IMR-90 (cell line): ENCODE results near the gene ERCC3. TPM values are rescaled to one million over a fixed set of nuclear protein-coding genes. Genes with fewer than 3 reads are reported as not detected.

Experiments
- ATAC-seq: fragments of 200-7000 bp; cut with Tn5 transposase; 2 replicates; pipeline ENCODE4 v1.9.1; 2020; ENCODE audit warnings: low read depth, mild to moderate bottlenecking, moderate library complexity
- BruUV-seq: library from RNA; stranded (reverse); fragments of 400-500 nt; replicated peaks from 2 replicates; lab custom pipeline; 2021; lab: Mats Ljungman, UMichigan
- CTCF ChIA-PET: fragments of 300-600 bp; formaldehyde crosslinking; extraction: SDS; loops from one replicate; lab custom pipeline; 2021; ENCODE audit warnings: antibody characterized with exemption; lab: Yijun Ruan, JAX
- POLR2A ChIA-PET: fragments of 300-600 bp; sonication (Branson Sonifier 250); formaldehyde crosslinking; loops from one replicate; lab custom pipeline; 2022; ENCODE audit warnings: antibody characterized with exemption; ENCODE audit not compliant: unreplicated experiment; lab: Charles Lee
- DNase-seq: peaks from one replicate; pipeline ENCODE4 v3.0.0; 2013
- H2AFZ ChIP-seq: replicated peaks from 2 replicates; pipeline ENCODE3; 2013; ENCODE audit warnings: low read length, mild to moderate bottlenecking; ENCODE audit not compliant: poor library complexity
- H2AK5ac ChIP-seq: 2 replicates; pipeline ENCODE4 v1.6.1; 2013; ENCODE audit warnings: low read depth, low read length, inconsistent platforms
- H2AK9ac ChIP-seq: replicated peaks from 2 replicates; pipeline ENCODE3; 2013; ENCODE audit warnings: mild to moderate bottlenecking, low read depth, low read length, moderate library complexity; ENCODE audit not compliant: poor library complexity
- H2BK120ac ChIP-seq: 2 replicates; pipeline ENCODE4 v1.6.1; 2013; ENCODE audit warnings: low read depth, low read length, inconsistent platforms
- H2BK15ac ChIP-seq: 3 replicates; pipeline ENCODE4 v1.6.1; 2013; ENCODE audit warnings: low read depth, low read length, inconsistent platforms
- H2BK20ac ChIP-seq: 2 replicates; pipeline ENCODE4 v1.6.1; 2013; ENCODE audit warnings: low read depth, mild to moderate bottlenecking, inconsistent platforms, low read length, moderate library complexity
- H2BK5ac ChIP-seq: 2 replicates; pipeline ENCODE4 v1.6.1; 2013; ENCODE audit warnings: mild to moderate bottlenecking, low read depth, low read length, inconsistent platforms; ENCODE audit not compliant: poor library complexity, severe bottlenecking
- H3K14ac ChIP-seq: replicated peaks from 2 replicates; pipeline ENCODE4 v1.6.1; 2013; ENCODE audit warnings: low read depth, low read length, inconsistent platforms
- H3K18ac ChIP-seq: 2 replicates; pipeline ENCODE4 v1.6.1; 2013; ENCODE audit warnings: low read depth, low read length, control low read depth
- H3K23ac ChIP-seq: 2 replicates; pipeline ENCODE4 v1.6.1; 2013; ENCODE audit warnings: low read depth, low read length, inconsistent platforms
- H3K27ac ChIP-seq: 2 replicates; pipeline ENCODE4 v1.5.1; 2013; ENCODE audit warnings: mild to moderate bottlenecking, control low read depth, low read length; ENCODE audit not compliant: insufficient read depth
- H3K27me3 ChIP-seq: 2 replicates; pipeline ENCODE4 v1.6.1; 2013; ENCODE audit warnings: low read length; ENCODE audit not compliant: control insufficient read depth, insufficient read depth
- H3K36me3 ChIP-seq: 2 replicates; pipeline ENCODE4 v1.6.1; 2013; ENCODE audit warnings: low read length, mixed read lengths; ENCODE audit not compliant: control insufficient read depth, insufficient read depth
- H3K4ac ChIP-seq: 2 replicates; pipeline ENCODE4 v1.6.1; 2013; ENCODE audit warnings: low read depth, low read length, inconsistent platforms
- H3K4me1 ChIP-seq: 2 replicates; pipeline ENCODE4 v1.6.1; 2013; ENCODE audit warnings: low read length, mixed read lengths; ENCODE audit not compliant: control insufficient read depth, insufficient read depth
- H3K4me2 ChIP-seq: 2 replicates; pipeline ENCODE4 v1.6.1; 2013; ENCODE audit warnings: low read depth, mild to moderate bottlenecking, control low read depth, low read length, moderate library complexity
- H3K4me3 ChIP-seq: 2 replicates; pipeline ENCODE4 v1.5.1; 2013; ENCODE audit warnings: low read depth, mild to moderate bottlenecking, control low read depth, low read length, moderate library complexity; ENCODE audit not compliant: insufficient read depth
- H3K56ac ChIP-seq: 2 replicates; pipeline ENCODE4 v1.6.1; 2013; ENCODE audit warnings: low read length, inconsistent platforms; ENCODE audit not compliant: insufficient read depth; ENCODE audit errors: extremely low read depth
- H3K79me1 ChIP-seq, 2 experiments: 2 replicates each; pipeline ENCODE4 v1.6.1; 2013; ENCODE audit warnings: low read length in 2 of 2, inconsistent platforms in 1 of 2, low read depth in 1 of 2
- H3K9ac ChIP-seq: 2 replicates; pipeline ENCODE4 v1.6.1; 2013; ENCODE audit warnings: low read depth, low read length, control low read depth
- H3K9me1 ChIP-seq: 2 replicates; pipeline ENCODE4 v1.6.1; 2013; ENCODE audit warnings: low read length, inconsistent platforms; ENCODE audit not compliant: insufficient read depth
- H3K9me3 ChIP-seq: 2 replicates; pipeline ENCODE4 v1.6.1; 2013; ENCODE audit warnings: low read length; ENCODE audit not compliant: control insufficient read depth, insufficient read depth
- H4K20me1 ChIP-seq: 2 replicates; pipeline ENCODE4 v1.6.1; 2013; ENCODE audit warnings: low read length, inconsistent platforms; ENCODE audit not compliant: insufficient read depth
- H4K5ac ChIP-seq: 2 replicates; pipeline ENCODE4 v1.6.1; 2013; ENCODE audit warnings: mild to moderate bottlenecking, low read depth, low read length, control low read depth
- H4K8ac ChIP-seq, 2 experiments: 2 replicates each; pipeline ENCODE4 v1.6.1; 2013; ENCODE audit warnings: low read depth in 2 of 2, low read length in 2 of 2, control low read depth in 1 of 2, inconsistent platforms in 1 of 2
- H4K91ac ChIP-seq: 2 replicates; pipeline ENCODE4 v1.6.1; 2013; ENCODE audit warnings: low read depth, low read length, inconsistent platforms; ENCODE audit not compliant: insufficient read depth
- BHLHE40 ChIP-seq: fragments of 150-350 bp; IDR thresholded peaks from 2 replicates; pipeline ENCODE4 v1.6.1; 2016; ENCODE audit warnings: mild to moderate bottlenecking, low read depth, low read length
- CEBPB ChIP-seq: IDR thresholded peaks from 2 replicates; pipeline ENCODE4 v1.6.1; 2012; ENCODE audit warnings: low read depth, low read length, improper control_type of control experiment
- CHD1 ChIP-seq: IDR thresholded peaks from 2 replicates; pipeline ENCODE4 v1.6.1; 2012; ENCODE audit warnings: low read depth, low read length, improper control_type of control experiment
- ELK1 ChIP-seq: fragments of 150-350 bp; IDR thresholded peaks from 2 replicates; pipeline ENCODE4 v1.6.1; 2016; ENCODE audit warnings: low read depth, mild to moderate bottlenecking, low read length, moderate library complexity, borderline replicate concordance
- FOS ChIP-seq: fragments of 150-350 bp; IDR thresholded peaks from 2 replicates; pipeline ENCODE4 v1.6.1; 2016; ENCODE audit warnings: low read depth, low read length
- MXI1 ChIP-seq: IDR thresholded peaks from 2 replicates; pipeline ENCODE4 v1.6.1; 2012; ENCODE audit warnings: low read depth, mild to moderate bottlenecking, low read length, moderate library complexity, borderline replicate concordance
- NFE2L2 ChIP-seq: fragments of 150-350 bp; IDR thresholded peaks from 2 replicates; pipeline ENCODE4 v1.6.1; 2016; ENCODE audit warnings: low read depth, mild to moderate bottlenecking, low read length
- RAD21 ChIP-seq: IDR thresholded peaks from 2 replicates; pipeline ENCODE4 v1.6.1; 2012; ENCODE audit warnings: low read length, improper control_type of control experiment
- RCOR1 ChIP-seq: IDR thresholded peaks from 2 replicates; pipeline ENCODE4 v1.6.1; 2012; ENCODE audit warnings: mild to moderate bottlenecking, low read length, improper control_type of control experiment; ENCODE audit not compliant: insufficient replicate concordance
- USF2 ChIP-seq: fragments of 150-350 bp; IDR thresholded peaks from 2 replicates; pipeline ENCODE4 v1.6.1; 2017; ENCODE audit warnings: mild to moderate bottlenecking, antibody characterized with exemption, low read length, low read depth
- WGBS, 2 experiments: methylation state at CpG; one replicate each; pipeline versions ENCODE4 v1.1.5 to v1.1.7; 2013; ENCODE audit warnings: missing lambda C conversion rate in 2 of 2; ENCODE audit not compliant: insufficient read length in 1 of 2; ENCODE audit errors: extremely low coverage in 2 of 2; 5-methylcytosine and 5-hydroxymethylcytosine counted together
- dilution Hi-C: fragments of 300-500 bp; cut with HindIII; formaldehyde crosslinking; loops from one replicate; pipeline ENCODE4 v1.14.3; 2018; ENCODE audit warnings: low sequenced_read_pairs; ENCODE audit not compliant: unreplicated experiment
- in situ Hi-C: fragments of 300-500 bp; cut with MboI; formaldehyde crosslinking; loops from 3 replicates; pipeline ENCODE4 v1.14.3; 2019; ENCODE audit warnings: low sequenced_read_pairs, inconsistent platforms, mixed read lengths
- intact Hi-C: fragments of 100-400 bp; cut with micrococcal nuclease; formaldehyde crosslinking; loops from 2 replicates; pipeline ENCODE4 v1.10.0; 2022
- polyA plus RNA-seq, 3 experiments: library from polyadenylated mRNA; depleted of rRNA; stranded (reverse); fragments of >200 nt; gene quantifications; 2 replicates each; pipeline ENCODE4 v1.2.3, GENCODE V29; 2012; ENCODE audit warnings: low replicate concordance in 1 of 3
- total RNA-seq: library from RNA; depleted of rRNA; stranded (reverse); fragments of >200 nt; gene quantifications from 2 replicates; pipeline ENCODE4 v1.2.3, GENCODE V29; 2012

Gene ERCC3
- total and polyA plus RNA-seq, 2 of the 4 experiments (the other 2 are of a cell fraction): 43.2 to 52.0 TPM

GRCh38 chr2:127310980-127311379 lies 17.0 kb upstream of the ERCC3 start:
- no peak overlapping the region for H4K91ac ChIP-seq
- WGBS, 2 experiments: no CpG with 5 or more reads among the region's 3 CpGs
- H2BK5ac ChIP-seq: no peak overlapping the region
- H3K36me3 ChIP-seq: peaks cover 32% of the 10 kb centered on the region
- no peak for DNase-seq
- H2BK20ac ChIP-seq: no peak overlapping the region
- POLR2A ChIA-PET: no interaction called here
- no peak for TF ChIP-seq FOS
- no peak for TF ChIP-seq MXI1
- no peak for TF ChIP-seq RCOR1
- TF ChIP-seq CEBPB: no peak
- TF ChIP-seq NFE2L2: no peak
- no peak for TF ChIP-seq ELK1
- no peak for TF ChIP-seq RAD21
- TF ChIP-seq USF2: no peak
- TF ChIP-seq CHD1: no peak
- no peak for TF ChIP-seq BHLHE40
- BruUV-seq: no TSS peak
- dilution Hi-C loops: no loop called here
- H3K23ac ChIP-seq: no peak overlapping the region
- H3K56ac ChIP-seq: no peak overlapping the region
- H3K4me3 ChIP-seq: no peak overlapping the region
- no peak overlapping the region for H3K14ac ChIP-seq
- no peaks in the 10 kb centered on the region for H3K27me3 ChIP-seq
- H3K4me1 ChIP-seq: no peaks in the 10 kb centered on the region
- no peak overlapping the region for H3K4me2 ChIP-seq
- no peak overlapping the region for H2BK120ac ChIP-seq
- H2AK5ac ChIP-seq: no peak overlapping the region
- intact Hi-C loops: no loop called here
- in situ Hi-C loops: no loop called here
- H2AFZ ChIP-seq: no peak overlapping the region
- H3K9me3 ChIP-seq: no peaks in the 10 kb centered on the region
- H4K8ac ChIP-seq: no peak overlapping the region
- H2AK9ac ChIP-seq: no peak overlapping the region
- no peak for ATAC-seq
- H2BK15ac ChIP-seq: no peak overlapping the region
- no peak overlapping the region for H3K4ac ChIP-seq
- no peaks in the 10 kb centered on the region for H3K9me1 ChIP-seq
- H3K27ac ChIP-seq: no peak overlapping the region
- H3K79me1 ChIP-seq: 0 out of 4 replicates have a peak, but pooled peaks cover 0 to 9% of the 10 kb centered on the region in 2 experiments
- H4K20me1 ChIP-seq: no peaks in the 10 kb centered on the region
- H3K9ac ChIP-seq: no peak overlapping the region
- no peak overlapping the region for H4K5ac ChIP-seq
- H3K18ac ChIP-seq: no peak overlapping the region
- CTCF ChIA-PET: no interaction called here
